IMR-90 (cell line): Measurements from ENCODE around the gene SLC2A6. TPM values are rescaled to one million over a fixed set of nuclear protein-coding genes. Genes with fewer than 3 reads are reported as not detected.

Experiments
- ATAC-seq: fragments of 200-7000 bp; cut with Tn5 transposase; 2 replicates; pipeline ENCODE4 v1.9.1; 2020; ENCODE audit warnings: low read depth, mild to moderate bottlenecking, moderate library complexity
- BruUV-seq: library from RNA; stranded (reverse); fragments of 400-500 nt; replicated peaks from 2 replicates; lab custom pipeline; 2021; lab: Mats Ljungman, UMichigan
- CTCF ChIA-PET: fragments of 300-600 bp; formaldehyde crosslinking; extraction: SDS; loops from one replicate; lab custom pipeline; 2021; ENCODE audit warnings: antibody characterized with exemption; lab: Yijun Ruan, JAX
- POLR2A ChIA-PET: fragments of 300-600 bp; sonication (Branson Sonifier 250); formaldehyde crosslinking; loops from one replicate; lab custom pipeline; 2022; ENCODE audit warnings: antibody characterized with exemption; ENCODE audit not compliant: unreplicated experiment; lab: Charles Lee
- DNase-seq: peaks from one replicate; pipeline ENCODE4 v3.0.0; 2013
- H2AFZ ChIP-seq: replicated peaks from 2 replicates; pipeline ENCODE3; 2013; ENCODE audit warnings: low read length, mild to moderate bottlenecking; ENCODE audit not compliant: poor library complexity
- H2AK5ac ChIP-seq: 2 replicates; pipeline ENCODE4 v1.6.1; 2013; ENCODE audit warnings: low read depth, low read length, inconsistent platforms
- H2AK9ac ChIP-seq: replicated peaks from 2 replicates; pipeline ENCODE3; 2013; ENCODE audit warnings: mild to moderate bottlenecking, low read depth, low read length, moderate library complexity; ENCODE audit not compliant: poor library complexity
- H2BK120ac ChIP-seq: 2 replicates; pipeline ENCODE4 v1.6.1; 2013; ENCODE audit warnings: low read depth, low read length, inconsistent platforms
- H2BK15ac ChIP-seq: 3 replicates; pipeline ENCODE4 v1.6.1; 2013; ENCODE audit warnings: low read depth, low read length, inconsistent platforms
- H2BK20ac ChIP-seq: 2 replicates; pipeline ENCODE4 v1.6.1; 2013; ENCODE audit warnings: low read depth, mild to moderate bottlenecking, inconsistent platforms, low read length, moderate library complexity
- H2BK5ac ChIP-seq: 2 replicates; pipeline ENCODE4 v1.6.1; 2013; ENCODE audit warnings: mild to moderate bottlenecking, low read depth, low read length, inconsistent platforms; ENCODE audit not compliant: poor library complexity, severe bottlenecking
- H3K14ac ChIP-seq: replicated peaks from 2 replicates; pipeline ENCODE4 v1.6.1; 2013; ENCODE audit warnings: low read depth, low read length, inconsistent platforms
- H3K18ac ChIP-seq: 2 replicates; pipeline ENCODE4 v1.6.1; 2013; ENCODE audit warnings: low read depth, low read length, control low read depth
- H3K23ac ChIP-seq: 2 replicates; pipeline ENCODE4 v1.6.1; 2013; ENCODE audit warnings: low read depth, low read length, inconsistent platforms
- H3K27ac ChIP-seq: 2 replicates; pipeline ENCODE4 v1.5.1; 2013; ENCODE audit warnings: mild to moderate bottlenecking, control low read depth, low read length; ENCODE audit not compliant: insufficient read depth
- H3K27me3 ChIP-seq: 2 replicates; pipeline ENCODE4 v1.6.1; 2013; ENCODE audit warnings: low read length; ENCODE audit not compliant: control insufficient read depth, insufficient read depth
- H3K36me3 ChIP-seq: 2 replicates; pipeline ENCODE4 v1.6.1; 2013; ENCODE audit warnings: low read length, mixed read lengths; ENCODE audit not compliant: control insufficient read depth, insufficient read depth
- H3K4ac ChIP-seq: 2 replicates; pipeline ENCODE4 v1.6.1; 2013; ENCODE audit warnings: low read depth, low read length, inconsistent platforms
- H3K4me1 ChIP-seq: 2 replicates; pipeline ENCODE4 v1.6.1; 2013; ENCODE audit warnings: low read length, mixed read lengths; ENCODE audit not compliant: control insufficient read depth, insufficient read depth
- H3K4me2 ChIP-seq: 2 replicates; pipeline ENCODE4 v1.6.1; 2013; ENCODE audit warnings: low read depth, mild to moderate bottlenecking, control low read depth, low read length, moderate library complexity
- H3K4me3 ChIP-seq: 2 replicates; pipeline ENCODE4 v1.5.1; 2013; ENCODE audit warnings: low read depth, mild to moderate bottlenecking, control low read depth, low read length, moderate library complexity; ENCODE audit not compliant: insufficient read depth
- H3K56ac ChIP-seq: 2 replicates; pipeline ENCODE4 v1.6.1; 2013; ENCODE audit warnings: low read length, inconsistent platforms; ENCODE audit not compliant: insufficient read depth; ENCODE audit errors: extremely low read depth
- H3K79me1 ChIP-seq, 2 experiments: 2 replicates each; pipeline ENCODE4 v1.6.1; 2013; ENCODE audit warnings: low read length in 2 of 2, inconsistent platforms in 1 of 2, low read depth in 1 of 2
- H3K9ac ChIP-seq: 2 replicates; pipeline ENCODE4 v1.6.1; 2013; ENCODE audit warnings: low read depth, low read length, control low read depth
- H3K9me1 ChIP-seq: 2 replicates; pipeline ENCODE4 v1.6.1; 2013; ENCODE audit warnings: low read length, inconsistent platforms; ENCODE audit not compliant: insufficient read depth
- H3K9me3 ChIP-seq: 2 replicates; pipeline ENCODE4 v1.6.1; 2013; ENCODE audit warnings: low read length; ENCODE audit not compliant: control insufficient read depth, insufficient read depth
- H4K20me1 ChIP-seq: 2 replicates; pipeline ENCODE4 v1.6.1; 2013; ENCODE audit warnings: low read length, inconsistent platforms; ENCODE audit not compliant: insufficient read depth
- H4K5ac ChIP-seq: 2 replicates; pipeline ENCODE4 v1.6.1; 2013; ENCODE audit warnings: mild to moderate bottlenecking, low read depth, low read length, control low read depth
- H4K8ac ChIP-seq, 2 experiments: 2 replicates each; pipeline ENCODE4 v1.6.1; 2013; ENCODE audit warnings: low read depth in 2 of 2, low read length in 2 of 2, control low read depth in 1 of 2, inconsistent platforms in 1 of 2
- H4K91ac ChIP-seq: 2 replicates; pipeline ENCODE4 v1.6.1; 2013; ENCODE audit warnings: low read depth, low read length, inconsistent platforms; ENCODE audit not compliant: insufficient read depth
- BHLHE40 ChIP-seq: fragments of 150-350 bp; IDR thresholded peaks from 2 replicates; pipeline ENCODE4 v1.6.1; 2016; ENCODE audit warnings: mild to moderate bottlenecking, low read depth, low read length
- CEBPB ChIP-seq: IDR thresholded peaks from 2 replicates; pipeline ENCODE4 v1.6.1; 2012; ENCODE audit warnings: low read depth, low read length, improper control_type of control experiment
- CHD1 ChIP-seq: IDR thresholded peaks from 2 replicates; pipeline ENCODE4 v1.6.1; 2012; ENCODE audit warnings: low read depth, low read length, improper control_type of control experiment
- ELK1 ChIP-seq: fragments of 150-350 bp; IDR thresholded peaks from 2 replicates; pipeline ENCODE4 v1.6.1; 2016; ENCODE audit warnings: low read depth, mild to moderate bottlenecking, low read length, moderate library complexity, borderline replicate concordance
- FOS ChIP-seq: fragments of 150-350 bp; IDR thresholded peaks from 2 replicates; pipeline ENCODE4 v1.6.1; 2016; ENCODE audit warnings: low read depth, low read length
- MAFK ChIP-seq: IDR thresholded peaks from 2 replicates; pipeline ENCODE4 v1.6.1; 2012; ENCODE audit warnings: low read depth, low read length, improper control_type of control experiment
- MAZ ChIP-seq: IDR thresholded peaks from 2 replicates; pipeline ENCODE4 v1.6.1; 2012; ENCODE audit warnings: low read depth, mild to moderate bottlenecking, low read length, improper control_type of control experiment, moderate library complexity, borderline replicate concordance
- MXI1 ChIP-seq: IDR thresholded peaks from 2 replicates; pipeline ENCODE4 v1.6.1; 2012; ENCODE audit warnings: low read depth, mild to moderate bottlenecking, low read length, moderate library complexity, borderline replicate concordance
- NFE2L2 ChIP-seq: fragments of 150-350 bp; IDR thresholded peaks from 2 replicates; pipeline ENCODE4 v1.6.1; 2016; ENCODE audit warnings: low read depth, mild to moderate bottlenecking, low read length
- POLR2A ChIP-seq: IDR thresholded peaks from 2 replicates; pipeline ENCODE4 v1.6.1; 2012; ENCODE audit warnings: mild to moderate bottlenecking, low read depth, low read length
- RAD21 ChIP-seq: IDR thresholded peaks from 2 replicates; pipeline ENCODE4 v1.6.1; 2012; ENCODE audit warnings: low read length, improper control_type of control experiment
- RCOR1 ChIP-seq: IDR thresholded peaks from 2 replicates; pipeline ENCODE4 v1.6.1; 2012; ENCODE audit warnings: mild to moderate bottlenecking, low read length, improper control_type of control experiment; ENCODE audit not compliant: insufficient replicate concordance
- RFX5 ChIP-seq: IDR thresholded peaks from 2 replicates; pipeline ENCODE4 v1.8.0; 2012; ENCODE audit warnings: low read depth, mild to moderate bottlenecking, low read length, moderate library complexity
- SMC3 ChIP-seq: fragments of 150-350 bp; IDR thresholded peaks from 2 replicates; pipeline ENCODE4 v1.6.1; 2016; ENCODE audit warnings: low read depth, mild to moderate bottlenecking, antibody characterized with exemption, low read length, moderate library complexity
- WGBS, 2 experiments: methylation state at CpG; one replicate each; pipeline versions ENCODE4 v1.1.5 to v1.1.7; 2013; ENCODE audit warnings: missing lambda C conversion rate in 2 of 2; ENCODE audit not compliant: insufficient read length in 1 of 2; ENCODE audit errors: extremely low coverage in 2 of 2; 5-methylcytosine and 5-hydroxymethylcytosine counted together
- dilution Hi-C: fragments of 300-500 bp; cut with HindIII; formaldehyde crosslinking; loops from one replicate; pipeline ENCODE4 v1.14.3; 2018; ENCODE audit warnings: low sequenced_read_pairs; ENCODE audit not compliant: unreplicated experiment
- in situ Hi-C: fragments of 300-500 bp; cut with MboI; formaldehyde crosslinking; loops from 3 replicates; pipeline ENCODE4 v1.14.3; 2019; ENCODE audit warnings: low sequenced_read_pairs, inconsistent platforms, mixed read lengths
- intact Hi-C: fragments of 100-400 bp; cut with micrococcal nuclease; formaldehyde crosslinking; loops from 2 replicates; pipeline ENCODE4 v1.10.0; 2022
- polyA plus RNA-seq, 3 experiments: library from polyadenylated mRNA; depleted of rRNA; stranded (reverse); fragments of >200 nt; gene quantifications; 2 replicates each; pipeline ENCODE4 v1.2.3, GENCODE V29; 2012; ENCODE audit warnings: low replicate concordance in 1 of 3
- total RNA-seq: library from RNA; depleted of rRNA; stranded (reverse); fragments of >200 nt; gene quantifications from 2 replicates; pipeline ENCODE4 v1.2.3, GENCODE V29; 2012
- TF ChIP-seq, protein P1 (sequence below): fragments of 150-350 bp; IDR thresholded peaks from 2 replicates; pipeline ENCODE4 v1.6.1; 2017; ENCODE audit warnings: mild to moderate bottlenecking, antibody characterized with exemption, low read length, low read depth
- TF ChIP-seq, protein P2 (sequence below): conservative IDR thresholded peaks from 2 replicates; pipeline ENCODE4 v1.5.1; 2012; ENCODE audit warnings: mild to moderate bottlenecking, low read depth, low read length, improper control_type of control experiment

The SLC2A6 gene
- total and polyA plus RNA-seq, 2 of the 4 experiments (the other 2 are of a cell fraction), result 2.9 to 8.5 TPM

- no TSS peak for BruUV-seq
- H3K14ac ChIP-seq, result no peak overlapping the region
- H4K5ac ChIP-seq, result no peak overlapping the region
- ATAC-seq (no peak), DNase-seq (no peak)
- H3K9ac ChIP-seq, result no peak overlapping the region
- in situ Hi-C loops, result no loop called here
- 81% methylated on average over 7 of the region's 16 CpGs; no CpG with 5 or more reads in 1 of the 2 experiments for WGBS, 2 experiments
- H2AK5ac ChIP-seq, result no peak overlapping the region
- no peak overlapping the region for H4K8ac ChIP-seq
- H2AFZ ChIP-seq, result no peak overlapping the region
- dilution Hi-C loops, result no loop called here
- H3K9me3 ChIP-seq, result no peaks in the 10 kb centered on the region
- intact Hi-C loops, result no loop called here
- H4K91ac ChIP-seq, result no peak overlapping the region
- no peak overlapping the region for H2BK5ac ChIP-seq
- TF ChIP-seq RAD21, result no peak
- TF ChIP-seq, protein P1, sequence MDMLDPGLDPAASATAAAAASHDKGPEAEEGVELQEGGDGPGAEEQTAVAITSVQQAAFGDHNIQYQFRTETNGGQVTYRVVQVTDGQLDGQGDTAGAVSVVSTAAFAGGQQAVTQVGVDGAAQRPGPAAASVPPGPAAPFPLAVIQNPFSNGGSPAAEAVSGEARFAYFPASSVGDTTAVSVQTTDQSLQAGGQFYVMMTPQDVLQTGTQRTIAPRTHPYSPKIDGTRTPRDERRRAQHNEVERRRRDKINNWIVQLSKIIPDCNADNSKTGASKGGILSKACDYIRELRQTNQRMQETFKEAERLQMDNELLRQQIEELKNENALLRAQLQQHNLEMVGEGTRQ, result no peak
- TF ChIP-seq MAFK, result no peak
- no peak for TF ChIP-seq RFX5
- TF ChIP-seq BHLHE40, result no peak
- no peak for TF ChIP-seq SMC3
- TF ChIP-seq MAZ, result no peak
- TF ChIP-seq, protein P2, sequence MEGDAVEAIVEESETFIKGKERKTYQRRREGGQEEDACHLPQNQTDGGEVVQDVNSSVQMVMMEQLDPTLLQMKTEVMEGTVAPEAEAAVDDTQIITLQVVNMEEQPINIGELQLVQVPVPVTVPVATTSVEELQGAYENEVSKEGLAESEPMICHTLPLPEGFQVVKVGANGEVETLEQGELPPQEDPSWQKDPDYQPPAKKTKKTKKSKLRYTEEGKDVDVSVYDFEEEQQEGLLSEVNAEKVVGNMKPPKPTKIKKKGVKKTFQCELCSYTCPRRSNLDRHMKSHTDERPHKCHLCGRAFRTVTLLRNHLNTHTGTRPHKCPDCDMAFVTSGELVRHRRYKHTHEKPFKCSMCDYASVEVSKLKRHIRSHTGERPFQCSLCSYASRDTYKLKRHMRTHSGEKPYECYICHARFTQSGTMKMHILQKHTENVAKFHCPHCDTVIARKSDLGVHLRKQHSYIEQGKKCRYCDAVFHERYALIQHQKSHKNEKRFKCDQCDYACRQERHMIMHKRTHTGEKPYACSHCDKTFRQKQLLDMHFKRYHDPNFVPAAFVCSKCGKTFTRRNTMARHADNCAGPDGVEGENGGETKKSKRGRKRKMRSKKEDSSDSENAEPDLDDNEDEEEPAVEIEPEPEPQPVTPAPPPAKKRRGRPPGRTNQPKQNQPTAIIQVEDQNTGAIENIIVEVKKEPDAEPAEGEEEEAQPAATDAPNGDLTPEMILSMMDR, result no peak
- TF ChIP-seq MXI1, result no peak
- TF ChIP-seq ELK1, result no peak
- no peak for TF ChIP-seq POLR2A
- no peak for TF ChIP-seq CEBPB
- no peak for TF ChIP-seq NFE2L2
- TF ChIP-seq FOS, result no peak
- no peak for TF ChIP-seq CHD1
- TF ChIP-seq RCOR1, result no peak
- no peaks in the 10 kb centered on the region for H4K20me1 ChIP-seq
- no peak overlapping the region for H2BK20ac ChIP-seq
- H2BK120ac ChIP-seq, result no peak overlapping the region
- H3K23ac ChIP-seq, result no peak overlapping the region
- CTCF ChIA-PET, result no interaction called here
- POLR2A ChIA-PET, result no interaction called here
- no peak overlapping the region for H3K18ac ChIP-seq
- H3K79me1 ChIP-seq, result no peaks in the 10 kb centered on the region
- no peak overlapping the region for H3K56ac ChIP-seq
- H3K27me3 ChIP-seq, result no peaks in the 10 kb centered on the region
- H2BK15ac ChIP-seq, result no peak overlapping the region
- no peak overlapping the region for H3K4me3 ChIP-seq
- no peak overlapping the region for H3K27ac ChIP-seq
- no peak overlapping the region for H2AK9ac ChIP-seq
- H3K4me1 ChIP-seq, result no peaks in the 10 kb centered on the region
- H3K36me3 ChIP-seq, result peaks cover 5% of the 10 kb centered on the region
- no peaks in the 10 kb centered on the region for H3K9me1 ChIP-seq
- no peak overlapping the region for H3K4ac ChIP-seq
- no peak overlapping the region for H3K4me2 ChIP-seq
Observed at GRCh38 chr9:133470427-133470924, 8.4 kb downstream of the SLC2A6 start.
